Hematopoietic multipotent progenitor cell treated with erythropoietin and hydrocortisone succinate and interleukin-3 and kit ligand, for 15 days (in vitro differentiated cells): ENCODE data around the gene THSD4.

Experiments
- DNase-seq: peaks from one replicate; pipeline ENCODE4 v3.0.0-alpha.2; 2015; ENCODE audit warnings: low spot score

Gene THSD4

DNA sequence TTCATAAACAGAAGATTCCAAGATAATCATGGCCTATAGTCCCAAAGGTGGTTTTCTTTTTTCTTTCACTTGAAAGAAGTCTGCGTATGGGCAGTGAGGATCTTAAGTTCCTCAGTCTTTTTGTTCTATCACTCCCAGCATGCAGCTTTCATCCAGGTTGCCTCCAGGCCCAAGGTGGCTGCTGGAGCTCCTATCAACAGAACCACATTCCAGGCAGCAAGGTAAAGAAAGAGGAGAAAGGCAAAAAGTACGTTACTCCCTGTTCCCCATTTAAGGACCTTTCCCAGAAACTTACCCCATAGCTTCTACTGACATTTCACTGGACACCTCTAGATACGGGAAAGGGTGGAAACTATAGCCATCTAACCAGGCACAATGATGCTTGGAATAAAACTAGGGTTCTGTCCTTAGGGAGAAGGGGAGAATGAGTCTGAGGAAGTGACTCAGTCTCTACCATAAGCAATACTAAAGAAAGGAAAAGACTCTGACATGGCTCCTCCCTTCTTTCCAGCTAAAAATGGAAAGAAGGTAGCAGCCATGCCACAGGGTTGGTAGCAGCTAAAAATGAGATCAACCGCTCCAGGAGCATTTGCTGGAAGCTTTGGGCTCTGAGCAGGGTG lies 381.2 kb downstream of the THSD4 start:
- DNase-seq, result no peak

DNA sequence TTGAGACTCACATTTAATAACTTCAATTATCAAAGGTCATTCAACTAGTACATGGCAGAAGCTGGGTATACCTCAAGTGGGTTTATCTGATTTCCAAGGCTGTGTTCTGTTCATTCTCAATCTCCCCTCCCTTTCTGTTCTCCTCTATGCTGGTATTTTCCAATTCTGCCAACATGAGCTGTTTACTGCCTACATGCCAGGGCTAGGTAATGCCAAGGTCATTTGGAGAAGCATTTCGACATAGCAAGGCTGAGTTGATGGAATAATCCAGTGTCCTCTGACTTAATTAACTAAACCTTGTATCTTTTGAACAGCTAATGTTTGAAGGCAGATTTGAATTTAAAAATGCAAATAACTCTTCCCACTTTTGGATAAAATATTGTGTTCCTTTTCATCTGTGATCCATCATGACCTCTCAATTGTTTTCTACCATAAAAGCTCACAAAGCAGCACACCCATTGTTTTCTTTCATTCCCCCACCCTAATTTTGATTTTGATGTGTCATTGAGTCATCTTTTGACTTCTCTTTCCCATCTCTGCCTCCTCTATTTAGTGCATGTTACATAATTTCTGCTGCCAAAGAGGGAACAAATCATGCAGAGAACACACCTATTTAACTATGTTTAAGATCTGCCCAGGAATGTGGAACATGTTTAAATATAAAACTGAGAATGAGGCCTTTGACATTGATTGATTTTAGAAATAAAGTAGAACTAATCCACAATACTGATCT lies 386.2 kb downstream of the THSD4 start:
- no peak for DNase-seq

GRCh38 chr15:71502077-71502432 lies 386.8 kb downstream of the THSD4 start:
- DNase-seq, result no peak

GRCh38 chr15:71505962-71506361 lies 390.7 kb downstream of the THSD4 start:
- DNase-seq, result no peak

GRCh38 chr15:71506946-71507345 lies 391.7 kb downstream of the THSD4 start:
- DNase-seq, result no peak

GRCh38 chr15:71508081-71508682 lies 392.9 kb downstream of the THSD4 start:
- DNase-seq, result no peak

GRCh38 chr15:71509139-71509538 lies 393.9 kb downstream of the THSD4 start:
- DNase-seq, result no peak

DNA sequence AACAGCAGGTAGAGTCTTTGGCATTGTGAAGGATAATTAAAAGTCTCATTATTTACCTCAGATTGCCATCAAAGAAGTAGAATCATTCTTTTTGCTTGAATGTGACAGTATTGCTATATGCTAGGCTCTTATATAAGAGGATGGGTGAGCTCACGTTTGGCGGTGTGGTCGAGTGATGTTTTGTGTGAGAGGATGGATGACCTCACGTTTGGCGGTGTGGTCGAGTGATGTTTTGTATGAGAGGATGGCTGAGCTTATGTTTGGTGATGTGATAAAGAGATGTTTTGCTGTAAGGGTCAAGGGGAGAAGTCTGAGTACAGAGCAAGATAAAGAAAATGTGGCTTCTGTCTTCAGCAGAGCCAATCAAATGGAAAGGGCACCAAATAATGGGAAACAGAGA lies 395.5 kb downstream of the THSD4 start:
- no peak for DNase-seq

- no peak for DNase-seq
Observed at GRCh38 chr15:71511796-71512681, 396.8 kb downstream of the THSD4 start.

DNA sequence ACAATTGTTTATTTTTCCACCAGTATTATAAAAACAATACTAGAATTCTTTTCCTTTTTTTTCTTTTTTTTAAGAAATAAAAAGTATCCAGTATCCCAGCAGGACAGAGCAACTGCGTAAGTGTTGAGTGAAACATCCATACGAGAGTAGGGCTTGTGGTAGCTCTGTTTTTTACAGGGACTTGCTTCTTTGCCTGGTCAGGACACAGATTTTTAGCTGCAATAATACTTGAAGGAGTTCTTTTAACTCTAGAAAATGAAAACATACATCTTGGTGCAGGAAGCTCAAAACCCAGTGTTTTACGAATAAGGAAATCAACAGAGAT lies 397.4 kb downstream of the THSD4 start:
- DNase-seq, result no peak

- no peak for DNase-seq
Observed at GRCh38 chr15:71515375-71516186, 400.3 kb downstream of the THSD4 start.

GRCh38 chr15:71517751-71518150 lies 402.5 kb downstream of the THSD4 start:
- no peak for DNase-seq

- no peak for DNase-seq
Observed at GRCh38 chr15:71518661-71519060, 403.4 kb downstream of the THSD4 start.

- DNase-seq, result no peak
Observed at GRCh38 chr15:71526060-71526820, 411.0 kb downstream of the THSD4 start.

GRCh38 chr15:71529361-71529760 lies 414.1 kb downstream of the THSD4 start:
- no peak for DNase-seq

GRCh38 chr15:71530116-71530515 lies 414.8 kb downstream of the THSD4 start:
- no peak for DNase-seq

DNA sequence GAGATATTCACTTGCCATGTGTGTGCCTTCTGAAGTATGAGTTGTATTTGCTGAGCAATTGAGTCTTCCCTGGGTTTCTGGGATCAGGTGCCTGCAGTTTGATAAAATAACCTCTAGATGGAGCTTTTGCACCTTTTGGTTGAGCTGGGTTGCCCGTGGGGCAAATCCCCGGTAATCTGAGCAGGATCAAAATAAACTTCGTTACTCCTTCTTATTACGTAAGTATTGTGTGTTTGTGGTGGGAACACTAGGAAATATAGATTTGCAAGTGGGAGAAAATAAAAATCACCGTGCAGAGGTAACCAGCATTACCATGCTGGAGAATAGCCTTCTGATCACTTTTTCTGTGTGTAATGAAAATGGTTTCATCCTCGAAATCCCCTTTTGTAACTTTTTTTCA lies 417.7 kb downstream of the THSD4 start:
- DNase-seq, result no peak

- DNase-seq, result no peak
Observed at GRCh38 chr15:71538181-71538580, 422.9 kb downstream of the THSD4 start.

- DNase-seq, result no peak
Observed at GRCh38 chr15:71541746-71542145, 426.5 kb downstream of the THSD4 start.

DNA sequence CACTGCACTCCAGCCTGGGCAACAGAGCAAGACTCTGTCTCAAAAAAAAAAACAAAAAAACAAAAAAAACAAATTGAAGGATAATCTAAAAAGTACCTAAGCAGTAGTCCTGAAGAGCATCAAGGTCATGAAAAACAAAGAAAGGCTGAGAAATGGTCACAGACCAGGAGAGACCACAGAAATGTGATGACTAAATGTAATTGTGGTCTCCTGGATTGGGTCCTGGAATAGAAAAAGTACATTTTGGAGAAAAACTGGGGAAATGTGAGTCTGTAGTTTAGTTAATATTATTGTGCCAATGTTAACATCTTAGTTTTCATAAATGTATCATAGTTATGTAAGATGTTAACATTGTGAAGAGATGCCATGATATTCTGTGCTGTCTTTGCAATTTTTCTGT lies 427.6 kb downstream of the THSD4 start:
- DNase-seq, result no peak

GRCh38 chr15:71543413-71543812 lies 428.1 kb downstream of the THSD4 start:
- DNase-seq, result no peak
